Endodermal cell (in vitro differentiated cells): Measurements from ENCODE around the gene FKRP. TPM values are rescaled to one million over a fixed set of nuclear protein-coding genes. Genes with fewer than 3 reads are reported as not detected.

ENCODE experiments used
- DNase-seq: peaks from one replicate; pipeline ENCODE4 v3.0.0-alpha.2; 2017
- H3K27ac ChIP-seq: 2 replicates; pipeline ENCODE4 v1.5.1; 2013; ENCODE audit warnings: mild to moderate bottlenecking, low read depth, low read length, moderate library complexity
- H3K27me3 ChIP-seq: 2 replicates; pipeline ENCODE4 v1.6.1; 2013; ENCODE audit warnings: mild to moderate bottlenecking, low read length, moderate library complexity; ENCODE audit not compliant: insufficient read depth, control insufficient read depth, poor library complexity, severe bottlenecking
- H3K36me3 ChIP-seq: 2 replicates; pipeline ENCODE4 v1.7.0; 2013; ENCODE audit warnings: mild to moderate bottlenecking, low read length, moderate library complexity; ENCODE audit not compliant: control insufficient read depth, insufficient read depth
- H3K4me1 ChIP-seq: one replicate; pipeline ENCODE4 v1.7.0; 2013; ENCODE audit warnings: low read length; ENCODE audit not compliant: control insufficient read depth, insufficient read depth
- H3K4me3 ChIP-seq: 2 replicates; pipeline ENCODE4 v1.5.1; 2013; ENCODE audit warnings: mild to moderate bottlenecking, low read length, moderate library complexity
- H3K9ac ChIP-seq: 2 replicates; pipeline ENCODE4 v1.6.1; 2013; ENCODE audit warnings: mild to moderate bottlenecking, low read length, moderate library complexity; ENCODE audit not compliant: poor library complexity, severe bottlenecking; ENCODE audit errors: extremely low read depth
- H3K9me3 ChIP-seq: 2 replicates; pipeline ENCODE4 v1.6.1; 2013; ENCODE audit warnings: mild to moderate bottlenecking, low read length, moderate library complexity; ENCODE audit not compliant: control insufficient read depth
- H3K27ac Mint-ChIP-seq: 2 replicates; pipeline ENCODE4 v1.8.0; 2020; ENCODE audit warnings: mixed read lengths
- H3K27me3 Mint-ChIP-seq: 2 replicates; pipeline ENCODE4 v1.8.0; 2021; ENCODE audit warnings: mild to moderate bottlenecking, mixed read lengths; ENCODE audit not compliant: insufficient read depth
- H3K36me3 Mint-ChIP-seq: 2 replicates; pipeline ENCODE4 v1.8.0; 2020; ENCODE audit warnings: low read depth, mixed read lengths
- H3K4me1 Mint-ChIP-seq: 2 replicates; pipeline ENCODE4 v1.8.0; 2020; ENCODE audit warnings: mixed read lengths
- H3K4me3 Mint-ChIP-seq: 2 replicates; pipeline ENCODE4 v1.8.0; 2020; ENCODE audit warnings: mild to moderate bottlenecking, moderate library complexity, mixed read lengths
- H3K9me3 Mint-ChIP-seq: 2 replicates; pipeline ENCODE4 v1.8.0; 2020; ENCODE audit warnings: mild to moderate bottlenecking, mixed read lengths
- WGBS, 2 experiments: methylation state at CpG; one replicate each; pipeline versions ENCODE4 v1.1.5 to v1.1.7; 2013; ENCODE audit warnings: missing lambda C conversion rate in 2 of 2, mixed read lengths in 1 of 2; ENCODE audit not compliant: insufficient coverage in 1 of 2, insufficient read length in 1 of 2; 5-methylcytosine and 5-hydroxymethylcytosine counted together
- total RNA-seq, 2 donors: library from RNA; stranded (reverse); fragmentation: NEBNext Ultra II Directional in 1 of 2; extraction: Animal tissue kit (Norgen Biotek cat#: 25700) in 1 of 2; gene quantifications; 2 replicates in 1 of 2; 3 replicates in 1 of 2; pipeline ENCODE4 v1.2.1, GENCODE V29; 2021
- TF ChIP-seq, protein P1 (sequence below): fragments of 200-600 bp; sonication (generic); conservative IDR thresholded peaks from 2 replicates; pipeline ENCODE4 v1.5.0; 2021; ENCODE audit warnings: antibody characterized with exemption, mild to moderate bottlenecking

Gene FKRP
- total RNA-seq, 2 donors from 2014 or later = 19.8 to 33.7 TPM

GRCh38 chr19:46783670-46784069, 37.8 kb downstream of the FKRP start:
- H3K27me3 ChIP-seq = no peaks in the 10 kb centered on the region
- H3K27me3 Mint-ChIP-seq = peaks cover 11% of the 10 kb centered on the region
- peaks cover 2% of the 10 kb centered on the region for H3K4me1 ChIP-seq
- peaks cover 23% of the 10 kb centered on the region for H3K4me1 Mint-ChIP-seq
- H3K9me3 Mint-ChIP-seq = no peaks in the 10 kb centered on the region
- H3K4me3 ChIP-seq = peak overlapping the region; percentile 93
- no peaks in the 10 kb centered on the region for H3K9me3 ChIP-seq
- H3K36me3 ChIP-seq = peaks cover 21% of the 10 kb centered on the region
- H3K9ac ChIP-seq = no peak overlapping the region
- H3K4me3 Mint-ChIP-seq = peak overlapping the region; percentile 85
- H3K27ac Mint-ChIP-seq = peak overlapping the region; percentile 48
- peaks cover 44% of the 10 kb centered on the region for H3K36me3 Mint-ChIP-seq
- 93 to 100% methylated on average over 2 of the region's 2 CpGs for WGBS, 2 experiments
- H3K27ac ChIP-seq = no peak overlapping the region
- DNase-seq = no peak
- TF ChIP-seq, protein P1, sequence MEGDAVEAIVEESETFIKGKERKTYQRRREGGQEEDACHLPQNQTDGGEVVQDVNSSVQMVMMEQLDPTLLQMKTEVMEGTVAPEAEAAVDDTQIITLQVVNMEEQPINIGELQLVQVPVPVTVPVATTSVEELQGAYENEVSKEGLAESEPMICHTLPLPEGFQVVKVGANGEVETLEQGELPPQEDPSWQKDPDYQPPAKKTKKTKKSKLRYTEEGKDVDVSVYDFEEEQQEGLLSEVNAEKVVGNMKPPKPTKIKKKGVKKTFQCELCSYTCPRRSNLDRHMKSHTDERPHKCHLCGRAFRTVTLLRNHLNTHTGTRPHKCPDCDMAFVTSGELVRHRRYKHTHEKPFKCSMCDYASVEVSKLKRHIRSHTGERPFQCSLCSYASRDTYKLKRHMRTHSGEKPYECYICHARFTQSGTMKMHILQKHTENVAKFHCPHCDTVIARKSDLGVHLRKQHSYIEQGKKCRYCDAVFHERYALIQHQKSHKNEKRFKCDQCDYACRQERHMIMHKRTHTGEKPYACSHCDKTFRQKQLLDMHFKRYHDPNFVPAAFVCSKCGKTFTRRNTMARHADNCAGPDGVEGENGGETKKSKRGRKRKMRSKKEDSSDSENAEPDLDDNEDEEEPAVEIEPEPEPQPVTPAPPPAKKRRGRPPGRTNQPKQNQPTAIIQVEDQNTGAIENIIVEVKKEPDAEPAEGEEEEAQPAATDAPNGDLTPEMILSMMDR = no peak

- DNase-seq = peak; percentile 92
- Histone ChIP-seq H3K9ac (peak overlapping the region; percentile 57), H3K9me3 (no peaks in the 10 kb centered on the region), H3K36me3 (peaks cover 16% of the 10 kb centered on the region), H3K4me3 (peak overlapping the region; percentile 93), H3K4me1 (peaks cover 2% of the 10 kb centered on the region), H3K27me3 (peaks cover 5% of the 10 kb centered on the region), H3K27ac (peak overlapping the region; percentile 94)
- TF ChIP-seq, protein P1 = peak; percentile 64
- peaks cover 36% of the 10 kb centered on the region for H3K36me3 Mint-ChIP-seq
- H3K27me3 Mint-ChIP-seq = peaks cover 19% of the 10 kb centered on the region
- 56 to 59% methylated on average over 10 to 17 of the region's 17 CpGs for WGBS, 2 experiments
- peaks cover 23% of the 10 kb centered on the region for H3K4me1 Mint-ChIP-seq
- no peaks in the 10 kb centered on the region for H3K9me3 Mint-ChIP-seq
- H3K27ac Mint-ChIP-seq = peak overlapping the region; percentile 95
- peak overlapping the region; percentile 85 for H3K4me3 Mint-ChIP-seq
Observed at GRCh38 chr19:46784262-46785053, 38.6 kb downstream of the FKRP start.

GRCh38 chr19:46785054-46785979, 39.5 kb downstream of the FKRP start:
- H3K36me3 ChIP-seq = peaks cover 14% of the 10 kb centered on the region
- H3K27me3 ChIP-seq = peaks cover 8% of the 10 kb centered on the region
- WGBS, 2 experiments = 85 to 86% methylated on average over 18 to 19 of the region's 19 CpGs
- Mint-ChIP-seq H3K4me3 (peak overlapping the region; percentile 85), H3K4me1 (peaks cover 23% of the 10 kb centered on the region), H3K27ac (peak overlapping the region; percentile 95), H3K9me3 (no peaks in the 10 kb centered on the region), H3K27me3 (peaks cover 27% of the 10 kb centered on the region), H3K36me3 (peaks cover 34% of the 10 kb centered on the region)
- H3K9me3 ChIP-seq = no peaks in the 10 kb centered on the region
- peak overlapping the region; percentile 93 for H3K4me3 ChIP-seq
- peak overlapping the region; percentile 57 for H3K9ac ChIP-seq
- TF ChIP-seq, protein P1 = no peak
- H3K27ac ChIP-seq = peak overlapping the region; percentile 94
- peaks cover 2% of the 10 kb centered on the region for H3K4me1 ChIP-seq
- DNase-seq = no peak
